DND-41 (cell line): ENCODE results near the gene PCNX1.
A peak's percentile ranks its signal among the peaks of the same experiment; 100 is the strongest.
"Not testable (repeated sequence)": the region's sequence is repeated elsewhere in the genome, so short reads cannot be mapped to it uniquely, and the experiment has no call there.

Experiments used
- ATAC-seq: fragments of 200-7000 bp; cut with Tn5 transposase; 3 replicates; pipeline ENCODE4 v1.9.1; 2021; ENCODE audit warnings: low read depth; ENCODE audit not compliant: insufficient read depth
- DNase-seq: peaks from one replicate; pipeline ENCODE4 v3.0.0-alpha.2; 2020
- H2AFZ ChIP-seq: 2 replicates; pipeline ENCODE4 v1.6.0; 2012; ENCODE audit warnings: low read depth, low read length
- H3K27ac ChIP-seq: 2 replicates; pipeline ENCODE4 v1.5.1; 2012; ENCODE audit warnings: low read length, inconsistent platforms
- H3K27me3 ChIP-seq: fragments of 200-600 bp; sonication (generic); 2 replicates; pipeline ENCODE4 v1.6.0; 2012; ENCODE audit warnings: low read length, mild to moderate bottlenecking, inconsistent platforms; ENCODE audit not compliant: insufficient read depth, poor library complexity
- H3K36me3 ChIP-seq: 2 replicates; pipeline ENCODE4 v1.5.1; 2012; ENCODE audit warnings: low read length, inconsistent platforms; ENCODE audit not compliant: insufficient read depth
- H3K4me1 ChIP-seq: 2 replicates; pipeline ENCODE4 v1.5.1; 2012; ENCODE audit warnings: mild to moderate bottlenecking, low read length; ENCODE audit not compliant: insufficient read depth
- H3K4me2 ChIP-seq: 2 replicates; pipeline ENCODE4 v1.6.0; 2012; ENCODE audit warnings: mild to moderate bottlenecking, moderate library complexity, low read length, inconsistent platforms; ENCODE audit not compliant: insufficient read depth
- H3K4me3 ChIP-seq, 2 experiments: fragments of 200-600 bp in 1 of 2; shearing (Covaris generic) in 1 of 2; 2 replicates each; pipeline ENCODE4 v1.5.1; 2012 to 2016; ENCODE audit warnings: inconsistent platforms in 2 of 2, low read length in 2 of 2, mild to moderate bottlenecking in 2 of 2, low read depth in 1 of 2, moderate library complexity in 1 of 2
- H3K79me2 ChIP-seq: 2 replicates; pipeline ENCODE4 v1.6.0; 2012; ENCODE audit warnings: low read length, inconsistent platforms; ENCODE audit not compliant: insufficient read depth
- H3K9ac ChIP-seq: 2 replicates; pipeline ENCODE4 v1.6.0; 2012; ENCODE audit warnings: low read depth, mild to moderate bottlenecking, inconsistent platforms, low read length, moderate library complexity
- H3K9me3 ChIP-seq: 2 replicates; pipeline ENCODE4 v1.5.1; 2012; ENCODE audit warnings: low read length, moderate library complexity, mild to moderate bottlenecking, inconsistent platforms; ENCODE audit not compliant: insufficient read depth, severe bottlenecking
- H4K20me1 ChIP-seq: 2 replicates; pipeline ENCODE4 v1.6.0; 2012; ENCODE audit warnings: low read length; ENCODE audit not compliant: insufficient read depth
- CTCF ChIP-seq: IDR thresholded peaks from 2 replicates; pipeline ENCODE4 v1.5.1; 2012; ENCODE audit warnings: borderline replicate concordance, low read length, moderate library complexity, mild to moderate bottlenecking; ENCODE audit not compliant: poor library complexity, severe bottlenecking; ENCODE audit errors: extremely low read depth
- EZH2 ChIP-seq: IDR thresholded peaks from 3 replicates; pipeline ENCODE4 v1.6.1; 2012; ENCODE audit warnings: borderline replicate concordance, low read depth, mild to moderate bottlenecking, moderate library complexity, low read length, inconsistent platforms; ENCODE audit not compliant: severe bottlenecking

PCNX1 gene

GRCh38 chr14:70907176-70907995 is at the start of gene PCNX1:
Gene PCNX1 (plus strand): TSS chr14:70907459. CDS start chr14:70907851, 392 bp downstream.
- peak within 1 kb of the TSS; percentile 72 for H3K9ac ChIP-seq
- peak within 1 kb of the TSS; percentile 73 for H3K27ac ChIP-seq
- H3K9me3 ChIP-seq, result no peaks in the 10 kb centered on the region
- H3K4me1 ChIP-seq, result peaks cover 38% of the 10 kb centered on the region
- H3K36me3 ChIP-seq, result no peaks in the 10 kb centered on the region; the same call in 1 of the 2 replicates
- H3K27me3 ChIP-seq, result no peaks in the 10 kb centered on the region
- DNase-seq (peak; percentile 89), ATAC-seq (peak; percentile 84)
- H3K4me3 ChIP-seq, result peak within 1 kb of the TSS; percentile 90 to 96
- peak within 1 kb of the TSS; percentile 94 for H2AFZ ChIP-seq
- H4K20me1 ChIP-seq, result peaks cover 27% of the 10 kb centered on the region
- peak within 1 kb of the TSS; percentile 76 for H3K4me2 ChIP-seq
- H3K79me2 ChIP-seq, result peaks cover 51% of the 10 kb centered on the region
- TF ChIP-seq CTCF (peak; percentile 92), EZH2 (no peak)

GRCh38 chr14:70857496-70857890 is 49.8 kb upstream of the PCNX1 start:
- Histone ChIP-seq H3K9ac (no peak overlapping the region), H4K20me1 (no peaks in the 10 kb centered on the region), H2AFZ (no peak overlapping the region), H3K27ac (no peak overlapping the region), H3K27me3 (no peaks in the 10 kb centered on the region), H3K36me3 (no peaks in the 10 kb centered on the region), H3K4me1 (no peaks in the 10 kb centered on the region), H3K79me2 (no peaks in the 10 kb centered on the region), H3K4me3 (no peak overlapping the region), H3K4me2 (no peak overlapping the region), H3K9me3 (no peaks in the 10 kb centered on the region)
- no peak for ATAC-seq
- no peak for DNase-seq
- TF ChIP-seq EZH2 (no peak), CTCF (no peak)

DNA sequence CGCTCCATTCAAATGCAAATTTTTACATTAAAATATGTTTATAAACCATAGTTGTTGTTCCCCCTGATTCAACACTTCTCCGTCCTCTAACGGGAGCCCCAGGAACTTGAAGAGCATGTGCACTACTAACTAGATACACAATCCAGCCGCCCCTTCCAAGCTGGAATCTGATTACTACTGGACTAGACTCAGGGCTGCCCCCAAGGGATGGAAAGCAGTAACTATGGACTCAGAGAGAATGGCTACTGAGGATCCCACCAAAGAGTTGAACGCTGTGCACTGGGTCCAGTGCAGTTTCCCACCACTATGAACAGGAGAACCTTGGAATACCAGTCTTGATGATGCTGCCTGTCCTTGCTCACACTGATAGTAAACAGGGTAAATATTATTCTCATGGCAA is 48.6 kb upstream of the PCNX1 start:
- Histone ChIP-seq H3K9me3 (no peaks in the 10 kb centered on the region), H3K9ac (no peak overlapping the region), H3K27me3 (no peaks in the 10 kb centered on the region), H3K79me2 (no peaks in the 10 kb centered on the region), H3K27ac (no peak overlapping the region), H3K4me1 (no peaks in the 10 kb centered on the region), H3K4me2 (no peak overlapping the region), H2AFZ (no peak overlapping the region), H3K4me3 (no peak overlapping the region), H3K36me3 (no peaks in the 10 kb centered on the region), H4K20me1 (no peaks in the 10 kb centered on the region)
- DNase-seq, result no peak
- TF ChIP-seq CTCF (no peak), EZH2 (no peak)
- ATAC-seq, result no peak

- not testable (repeated sequence) for H3K4me1 ChIP-seq, H3K36me3 ChIP-seq, H3K79me2 ChIP-seq, H3K27me3 ChIP-seq, H3K27ac ChIP-seq, DNase-seq, ATAC-seq, H3K4me3 ChIP-seq, H3K4me2 ChIP-seq, H3K9ac ChIP-seq, H4K20me1 ChIP-seq, H2AFZ ChIP-seq
- H3K9me3 ChIP-seq, result peaks cover 35% of the 10 kb centered on the region
Observed at GRCh38 chr14:70866992-70867391, 40.3 kb upstream of the PCNX1 start.
